GM12892 (cell line): ENCODE measurements around the gene LRRC42. TPM values are rescaled to one million over a fixed set of nuclear protein-coding genes. Genes with fewer than 3 reads are reported as not detected.

Source experiments
- DNase-seq: peaks from one replicate; pipeline ENCODE4 v3.0.0; 2011; ENCODE audit not compliant: insufficient read length
- FAIRE-seq: peaks from 2 replicates; lab custom pipeline; 2011; peaks lifted over from hg19 to GRCh38; lab: Jason Lieb, UNC
- POLR2A ChIP-seq: IDR thresholded peaks from 2 replicates; pipeline ENCODE4 v1.6.1; 2011; ENCODE audit warnings: low read depth, low read length, control low read depth
- POLR2AphosphoS5 ChIP-seq: IDR thresholded peaks from 2 replicates; pipeline ENCODE4 v1.6.1; 2011; ENCODE audit warnings: low read depth, low read length, control low read depth
- TAF1 ChIP-seq: IDR thresholded peaks from 2 replicates; pipeline ENCODE4 v1.6.1; 2011; ENCODE audit warnings: low read depth, mild to moderate bottlenecking, control low read depth, low read length, borderline replicate concordance
- polyA plus RNA-seq: library from polyadenylated mRNA; unstranded; fragments of >200 nt; gene quantifications from one replicate; pipeline ENCODE4 v1.2.1, GENCODE V29; 2012; ENCODE audit warnings: missing spikeins, inconsistent platforms; ENCODE audit not compliant: missing spikeins

Gene LRRC42, protein sequence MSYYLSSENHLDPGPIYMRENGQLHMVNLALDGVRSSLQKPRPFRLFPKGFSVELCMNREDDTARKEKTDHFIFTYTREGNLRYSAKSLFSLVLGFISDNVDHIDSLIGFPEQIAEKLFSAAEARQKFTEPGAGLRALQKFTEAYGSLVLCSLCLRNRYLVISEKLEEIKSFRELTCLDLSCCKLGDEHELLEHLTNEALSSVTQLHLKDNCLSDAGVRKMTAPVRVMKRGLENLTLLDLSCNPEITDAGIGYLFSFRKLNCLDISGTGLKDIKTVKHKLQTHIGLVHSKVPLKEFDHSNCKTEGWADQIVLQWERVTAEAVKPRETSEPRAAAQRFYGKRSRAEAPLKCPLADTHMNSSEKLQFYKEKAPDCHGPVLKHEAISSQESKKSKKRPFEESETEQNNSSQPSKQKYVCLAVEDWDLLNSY
- polyA plus RNA-seq = 26.8 TPM

DNA sequence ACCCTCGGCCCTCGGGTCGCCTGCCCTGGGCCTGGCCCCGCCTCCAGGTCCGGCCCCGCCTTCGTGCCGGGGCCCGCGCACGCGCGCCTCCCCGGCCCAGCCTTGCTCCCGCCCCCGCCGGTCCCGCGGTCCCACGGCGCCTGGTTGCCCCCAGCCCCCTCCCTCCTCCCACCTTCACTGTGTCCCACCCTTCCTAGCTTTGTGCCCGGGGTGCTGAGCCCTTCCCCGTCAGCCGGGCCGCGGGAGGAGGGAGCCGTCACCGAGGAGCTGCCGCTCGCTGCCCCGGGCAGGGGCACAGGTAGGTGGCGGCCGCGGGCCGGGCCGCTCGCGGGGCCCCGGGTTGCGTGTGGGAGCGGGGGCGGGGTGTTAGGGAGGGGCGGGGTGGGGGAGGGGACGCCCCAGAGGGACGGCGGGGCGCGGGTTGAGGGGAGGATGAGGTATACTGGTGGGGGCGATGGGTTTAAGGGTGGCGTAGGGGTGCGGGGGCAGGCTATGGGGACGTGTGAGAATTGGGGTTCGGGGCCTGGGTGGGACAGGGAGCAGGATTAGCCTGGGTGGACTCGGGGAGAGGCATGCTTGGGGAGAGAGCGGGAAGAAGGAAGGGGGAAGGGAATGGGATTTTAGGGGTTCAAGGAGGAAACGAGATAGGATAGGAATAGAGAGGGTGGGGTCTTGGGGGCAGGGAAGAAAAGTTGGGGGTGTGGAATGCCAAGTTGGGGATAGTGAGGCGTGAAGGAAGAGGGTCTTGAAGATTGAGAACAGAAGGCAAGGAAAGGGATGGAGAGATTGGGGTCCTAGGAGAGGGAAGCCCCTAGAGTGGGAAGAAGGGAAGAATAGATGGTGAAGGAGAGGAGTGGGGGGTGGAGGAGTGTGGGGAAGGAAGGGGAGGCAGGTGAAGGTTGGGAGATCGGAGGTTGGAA, at the start of gene LRRC42:
LRRC42 (plus strand) TSS at position 99 of the 920 bp plus-strand sequence. CDS start 5,650 bp downstream, outside the sequence.
- FAIRE-seq = peak; percentile 94

DNA sequence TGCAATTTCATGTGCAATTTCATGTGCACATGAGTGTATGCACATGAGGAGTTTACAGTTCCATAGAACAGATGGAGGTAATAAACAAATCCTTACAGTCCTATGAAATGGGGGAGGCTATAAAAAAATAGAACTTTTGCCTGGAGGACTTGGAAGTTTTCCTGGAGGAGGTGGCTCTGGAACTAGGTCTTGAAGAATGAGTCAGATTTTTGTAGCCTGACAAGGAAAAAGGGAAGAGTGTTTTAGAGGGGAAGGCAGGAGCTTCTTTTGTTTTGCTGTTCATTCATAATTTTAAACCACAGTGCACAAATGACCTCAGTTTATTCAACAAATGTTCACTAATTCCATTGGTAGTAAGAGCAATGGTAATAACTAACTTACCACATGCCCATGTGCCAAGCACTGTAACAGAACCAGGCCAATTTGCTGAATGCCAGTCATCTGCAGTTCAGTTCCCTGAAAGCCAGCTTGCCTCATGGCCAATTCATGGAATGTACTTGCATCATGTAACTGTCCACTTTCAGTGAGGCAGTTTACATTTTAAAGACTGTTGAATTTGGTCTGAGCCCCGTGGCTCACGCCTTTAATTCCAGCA, 49.4 kb upstream of the LRRC42 start:
- FAIRE-seq (no peak), DNase-seq (no peak)
- no peak for TF ChIP-seq POLR2AphosphoS5
- no peak for TF ChIP-seq TAF1

More for the DNA sequence above, at the start of gene LRRC42:
- TF ChIP-seq POLR2A (peak; percentile 29; the same call in 1 of the 2 replicates), POLR2AphosphoS5 (no peak)
- peak; percentile 89 for DNase-seq

DNA sequence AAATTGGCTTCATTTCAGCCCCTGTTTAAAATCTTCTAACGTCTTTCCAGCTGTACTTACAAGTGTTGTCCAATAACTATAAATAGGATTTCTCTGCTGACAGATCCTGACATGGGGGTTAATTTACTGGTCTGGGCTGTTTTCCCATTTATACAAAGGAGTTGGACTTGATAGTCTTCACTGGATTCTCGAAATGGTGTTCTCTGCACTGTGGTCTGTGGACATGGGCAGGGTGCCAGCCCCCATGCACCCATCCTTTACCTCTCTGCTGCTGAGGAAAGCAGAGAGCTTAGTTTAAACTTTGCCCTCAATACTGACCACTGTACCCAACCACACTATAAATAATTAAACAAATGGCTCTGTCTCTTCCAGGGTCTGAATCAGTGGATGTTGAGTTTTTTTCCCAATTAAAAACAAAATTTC, 46.9 kb upstream of the LRRC42 start:
- FAIRE-seq (no peak), DNase-seq (no peak)
- TF ChIP-seq POLR2A = no peak
- TF ChIP-seq TAF1 = no peak
- no peak for TF ChIP-seq POLR2AphosphoS5

DNA sequence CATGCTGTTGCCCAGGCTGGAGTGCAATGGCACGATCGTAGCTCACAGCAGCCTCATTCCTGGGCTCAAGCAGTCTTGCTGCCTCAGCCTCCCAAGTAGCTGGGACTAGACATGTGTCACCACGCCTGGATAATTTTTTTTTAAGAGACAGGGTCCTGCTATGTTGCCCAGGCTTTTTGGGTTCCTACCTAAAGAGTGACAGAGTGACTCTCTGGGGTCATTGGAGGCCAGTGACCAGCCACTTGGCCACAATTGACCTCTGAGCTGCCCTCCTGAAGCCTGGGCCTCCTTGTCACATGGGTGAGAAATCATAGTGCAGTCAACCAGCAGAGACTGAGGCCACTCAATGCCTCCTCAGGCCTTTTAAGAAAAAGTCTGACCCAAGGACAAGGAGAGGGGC, 46.4 kb upstream of the LRRC42 start:
- FAIRE-seq = no peak
- no peak for TF ChIP-seq POLR2A
- no peak for TF ChIP-seq POLR2AphosphoS5
- no peak for TF ChIP-seq TAF1
- DNase-seq = no peak

DNA sequence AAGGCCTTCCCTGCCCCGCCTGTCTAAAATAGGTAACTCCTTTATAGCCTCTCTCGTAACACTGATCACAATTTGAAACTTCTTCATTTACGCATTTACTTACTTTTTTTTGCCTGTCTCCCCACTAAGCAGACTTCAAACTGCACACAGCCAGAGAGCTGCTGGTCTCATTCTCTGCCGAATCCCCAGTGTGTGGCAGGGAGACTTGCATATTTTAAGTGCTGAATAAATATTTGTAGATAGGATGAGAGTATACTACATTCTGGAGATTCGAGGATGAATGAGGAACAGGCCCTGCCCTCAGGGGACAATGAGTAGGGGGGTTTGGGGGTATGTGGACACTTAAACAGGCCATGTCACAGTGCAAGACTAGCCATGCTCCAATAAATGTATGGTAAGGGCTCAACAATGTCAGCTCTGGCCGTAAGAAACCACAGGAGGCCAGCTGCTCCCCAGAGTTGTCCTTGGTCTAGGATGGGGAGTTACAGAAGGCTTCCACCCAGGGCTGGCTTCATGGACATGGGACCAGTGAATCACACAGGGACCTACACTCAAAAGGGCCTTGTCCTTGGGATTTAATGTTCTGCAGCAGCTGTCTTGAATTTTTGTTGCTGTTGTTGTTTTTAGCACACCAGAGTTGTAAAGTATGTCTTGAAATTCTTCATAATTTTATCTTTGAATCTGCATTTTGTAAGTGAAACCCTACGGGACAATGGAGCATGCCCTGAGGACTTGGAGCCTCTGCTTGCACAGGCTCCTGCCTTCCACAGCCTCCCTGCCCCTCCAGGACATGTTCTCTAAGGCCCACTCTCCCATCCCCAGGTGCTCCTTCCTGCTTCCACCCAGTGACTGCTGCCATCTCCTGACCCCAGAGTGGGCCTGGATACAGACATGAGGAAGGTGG, 43.7 kb upstream of the LRRC42 start:
- TF ChIP-seq POLR2A (no peak), POLR2AphosphoS5 (no peak), TAF1 (no peak)
- DNase-seq (no peak), FAIRE-seq (no peak)

DNA sequence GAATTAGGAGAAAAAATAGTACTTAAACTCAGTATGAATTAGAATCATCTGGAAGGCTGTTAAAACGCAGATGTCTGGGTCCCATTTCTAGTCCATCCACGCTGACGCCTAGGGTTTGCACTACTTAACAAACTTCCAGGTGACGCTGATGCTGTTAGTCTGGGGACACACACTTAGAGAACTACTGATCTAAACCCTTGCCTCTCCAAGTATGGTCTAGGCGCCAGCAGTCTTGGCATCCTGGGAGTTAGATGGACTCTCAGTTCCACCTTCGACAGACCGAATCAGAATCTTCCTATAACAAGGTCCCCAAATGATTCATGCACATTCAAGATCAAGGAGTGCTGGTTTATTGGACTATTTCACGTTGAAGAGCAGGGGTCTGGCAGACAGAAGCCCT, 40.6 kb upstream of the LRRC42 start:
- FAIRE-seq (no peak), DNase-seq (no peak)

DNA sequence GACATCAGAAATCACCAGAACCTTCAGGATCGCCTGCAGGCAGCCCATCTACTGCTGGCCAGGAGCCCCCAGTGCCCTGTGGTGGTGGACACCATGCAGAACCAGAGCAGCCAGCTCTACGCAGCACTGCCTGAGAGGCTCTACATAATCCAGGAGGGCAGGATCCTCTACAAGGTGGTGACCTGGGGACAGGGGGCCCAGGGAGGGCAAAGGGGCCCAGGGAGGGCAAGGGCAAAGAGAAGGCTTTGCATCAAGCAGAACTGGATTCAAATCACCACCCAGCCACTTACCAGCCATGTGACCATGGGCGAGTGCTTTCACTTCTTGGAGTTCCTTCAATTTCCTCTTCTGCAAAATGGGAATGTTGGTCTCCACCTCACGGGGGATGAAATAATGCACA, 40.0 kb upstream of the LRRC42 start:
- FAIRE-seq (no peak), DNase-seq (no peak)
- TF ChIP-seq POLR2A (no peak), TAF1 (no peak), POLR2AphosphoS5 (no peak)

More for the DNA sequence above, 40.6 kb upstream of the LRRC42 start:
- TF ChIP-seq TAF1 (no peak), POLR2A (no peak), POLR2AphosphoS5 (no peak)

DNA sequence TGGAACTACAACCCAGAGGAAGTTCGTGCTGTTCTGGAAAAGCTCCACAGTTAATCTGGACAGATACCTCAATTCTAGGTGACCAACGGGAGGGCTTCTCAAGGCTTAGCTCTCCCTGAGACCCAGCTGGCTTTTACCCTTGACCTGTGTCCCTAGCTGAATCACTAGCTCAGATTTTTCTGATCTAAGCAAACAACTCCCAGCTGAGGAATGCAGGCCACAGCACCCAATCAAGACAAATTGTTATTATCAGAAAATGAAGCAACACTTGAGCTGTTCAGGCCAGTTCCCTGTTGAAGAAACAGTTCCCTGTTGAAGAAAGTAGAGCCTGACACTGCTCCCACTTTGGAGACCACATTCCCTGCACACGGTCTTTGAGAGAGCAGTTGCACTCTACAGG, 36.2 kb upstream of the LRRC42 start:
- DNase-seq (no peak), FAIRE-seq (no peak)
- no peak for TF ChIP-seq POLR2A
- TF ChIP-seq POLR2AphosphoS5 = no peak
- no peak for TF ChIP-seq TAF1

DNA sequence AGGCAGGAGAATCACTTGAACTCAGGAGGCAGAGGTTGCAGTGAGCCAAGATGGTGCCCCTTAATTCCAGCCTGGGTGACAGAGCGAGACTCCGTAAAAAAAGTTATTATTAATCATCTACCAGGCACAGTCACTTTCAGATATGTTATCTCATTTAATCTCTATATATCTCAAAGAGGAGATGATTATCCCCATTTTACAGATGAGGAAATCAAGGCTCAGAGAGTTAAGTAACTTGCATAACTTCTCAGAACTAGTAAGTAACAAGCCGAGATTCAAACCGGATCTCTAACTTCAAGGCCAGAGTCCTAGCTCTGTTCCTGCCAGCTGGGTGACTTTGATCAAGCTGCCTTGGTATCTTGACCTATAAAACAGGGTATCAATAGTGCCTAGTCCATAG, 34.7 kb upstream of the LRRC42 start:
- no peak for FAIRE-seq

DNA sequence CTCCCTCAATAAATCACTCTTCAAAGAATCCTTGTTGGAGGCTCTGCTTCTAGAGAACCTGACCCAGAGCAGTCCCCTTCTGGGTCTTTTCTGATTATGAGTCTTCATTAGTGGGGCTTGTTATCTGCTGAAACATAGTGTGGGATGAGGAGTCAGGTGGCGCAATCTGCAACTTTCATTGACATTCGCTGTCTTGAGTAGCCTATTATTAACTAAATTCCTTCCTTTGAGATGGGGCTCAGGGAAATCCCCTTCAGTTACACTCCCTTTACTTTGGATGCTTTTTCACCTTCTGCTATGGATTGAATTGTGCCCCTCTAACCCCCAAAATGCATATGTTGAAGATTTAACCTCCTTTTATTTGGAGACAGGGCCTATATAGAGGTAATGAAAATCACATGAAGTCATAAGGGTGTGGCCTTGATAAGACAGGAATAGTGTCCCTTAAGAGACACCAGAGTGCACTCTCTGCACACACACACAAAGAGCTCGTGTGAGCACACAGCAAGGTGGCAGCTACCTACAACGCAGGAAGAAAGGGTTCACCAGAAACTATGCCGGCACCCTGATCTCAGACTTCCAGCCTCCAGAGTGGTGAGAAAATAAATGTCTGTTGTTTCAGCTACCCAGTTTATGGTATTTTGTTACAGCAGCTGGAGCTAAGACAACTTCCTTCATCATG, 32.7 kb upstream of the LRRC42 start:
- DNase-seq = no peak
- FAIRE-seq = no peak
- TF ChIP-seq POLR2A = no peak
- no peak for TF ChIP-seq POLR2AphosphoS5
- TF ChIP-seq TAF1 = no peak

More for the DNA sequence above, 34.7 kb upstream of the LRRC42 start:
- no peak for TF ChIP-seq POLR2A
- no peak for TF ChIP-seq TAF1
- TF ChIP-seq POLR2AphosphoS5 = no peak
- DNase-seq = no peak
